OCI-M1 (cell line): ENCODE results near the gene KLRC3.
"Not testable (repeated sequence)": the region's sequence is repeated elsewhere in the genome, so short reads cannot be mapped to it uniquely, and the experiment has no call there.

ENCODE experiments used
- DNase-seq: peaks from one replicate; lab custom pipeline; 2025; lab: John Stamatoyannopoulos, UW

The KLRC3 gene

DNA sequence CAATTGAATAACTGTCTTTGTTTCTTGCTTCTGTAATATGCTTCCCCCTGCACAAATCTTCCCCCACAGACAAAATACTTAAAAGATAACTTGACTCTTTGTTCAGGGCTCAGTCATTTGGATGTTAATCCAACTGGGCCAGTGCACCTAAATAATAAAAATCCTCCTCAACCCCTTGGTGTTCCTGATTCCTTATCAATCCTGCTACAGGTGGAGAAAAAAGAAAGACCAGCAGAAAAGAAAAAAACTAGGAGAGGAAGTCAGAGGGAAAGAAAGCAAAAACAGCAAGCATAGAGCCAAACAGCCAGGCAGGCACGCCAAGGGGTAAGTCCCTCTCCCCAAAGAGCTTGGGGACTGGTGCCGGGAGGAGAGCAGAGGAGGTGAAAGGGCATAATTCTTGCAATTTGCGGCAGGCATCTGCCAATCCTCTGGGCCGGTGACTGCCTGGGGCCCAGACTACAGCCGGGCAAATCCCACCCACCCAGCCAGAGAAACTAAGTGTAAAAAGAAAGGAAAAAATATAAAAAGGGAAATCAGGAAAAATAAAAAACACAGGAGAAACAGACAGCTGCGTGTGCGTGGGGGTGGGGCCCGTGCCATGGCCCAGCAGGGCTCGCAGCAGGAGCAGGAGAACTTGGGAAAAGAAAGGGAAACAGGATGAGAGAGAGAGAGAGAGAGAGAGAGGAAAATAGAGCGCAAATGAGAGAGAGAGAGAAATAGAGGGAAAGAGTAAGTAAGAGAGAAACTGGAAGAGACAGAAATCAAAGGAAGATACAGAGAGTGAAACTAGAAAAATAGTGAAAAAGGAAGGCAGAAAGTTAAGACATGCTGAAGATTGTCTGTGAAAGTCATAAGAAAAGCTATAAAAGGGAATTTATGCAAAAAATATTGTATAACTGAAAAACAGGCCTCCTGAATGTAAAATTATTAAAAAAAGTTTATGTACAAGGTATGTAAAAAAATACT is 51.9 kb downstream of the KLRC3 start:
- DNase-seq: no peak

DNA sequence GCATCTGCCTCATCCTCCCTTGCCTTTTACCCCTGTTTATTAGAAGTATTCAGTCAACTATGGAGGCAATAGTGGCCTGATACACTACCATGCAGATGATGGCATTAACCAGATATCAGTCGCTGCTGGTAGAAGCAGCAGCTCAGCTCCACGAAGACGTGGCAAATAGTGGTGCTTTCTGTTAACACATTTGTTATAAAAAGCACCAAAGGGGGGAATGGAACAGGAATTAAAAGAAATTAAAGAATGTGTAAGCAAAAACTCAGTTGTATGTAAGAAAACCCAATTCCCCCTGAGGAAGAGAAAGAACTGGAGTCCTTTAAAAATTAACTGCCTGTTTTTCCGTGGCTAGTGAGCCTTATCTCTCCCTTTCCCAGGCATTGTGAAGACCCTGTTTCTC is 52.7 kb downstream of the KLRC3 start:
- DNase-seq: not testable (repeated sequence)

DNA sequence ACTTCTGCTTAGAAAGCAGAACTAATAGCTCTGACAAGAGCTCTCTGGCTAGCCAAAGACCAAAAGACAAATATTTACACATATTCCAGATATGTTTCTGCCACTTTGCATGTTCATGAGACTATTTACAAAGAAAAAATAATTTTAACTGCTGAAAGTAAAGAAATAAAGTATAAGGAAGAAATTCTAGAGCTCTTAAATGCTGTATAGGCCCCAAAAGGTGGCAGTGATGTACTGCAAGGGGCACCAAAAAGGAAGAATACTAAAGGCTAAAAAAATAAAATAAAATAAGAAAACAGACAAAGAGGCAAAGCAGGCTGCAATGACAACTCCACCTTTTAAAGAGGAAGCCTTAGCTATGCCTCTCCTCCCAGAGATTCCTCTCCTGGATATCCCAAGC is 53.5 kb downstream of the KLRC3 start:
- DNase-seq: peak; percentile 69

DNA sequence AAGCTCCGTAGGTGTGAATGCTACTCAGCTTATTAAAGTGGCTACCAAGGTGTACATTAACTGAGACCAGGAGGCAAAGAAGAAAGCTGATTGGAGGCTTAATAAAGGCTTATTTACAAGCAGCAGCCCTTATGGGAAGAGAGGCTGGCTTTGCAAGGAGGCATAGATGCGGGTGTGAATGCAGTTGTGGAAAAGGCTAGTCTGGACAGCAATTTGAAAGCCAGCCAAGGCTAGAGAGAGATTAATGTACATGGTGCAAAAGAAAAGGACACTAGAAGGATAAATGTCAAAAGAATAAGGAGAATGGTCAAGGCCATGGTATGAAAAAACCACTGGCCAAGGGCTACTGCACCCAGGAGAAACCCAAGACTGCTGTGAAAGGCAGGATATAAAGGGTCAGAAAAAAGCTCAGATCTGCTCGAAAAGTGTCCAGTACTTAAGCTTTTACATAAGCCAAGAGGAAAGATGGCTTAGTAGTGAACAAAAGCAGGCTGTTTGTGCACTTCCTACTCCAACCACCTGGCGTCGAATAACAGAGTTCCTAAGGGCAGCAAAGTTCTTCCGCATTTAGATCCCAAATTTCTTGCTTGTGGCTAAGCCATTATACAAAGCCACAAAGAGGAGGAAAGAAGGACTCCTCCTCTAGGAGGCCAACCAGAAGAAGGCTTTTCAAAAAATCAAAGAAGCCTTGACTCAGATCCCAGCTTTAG is 54.5 kb downstream of the KLRC3 start:
- peak; percentile 87 for DNase-seq

DNA sequence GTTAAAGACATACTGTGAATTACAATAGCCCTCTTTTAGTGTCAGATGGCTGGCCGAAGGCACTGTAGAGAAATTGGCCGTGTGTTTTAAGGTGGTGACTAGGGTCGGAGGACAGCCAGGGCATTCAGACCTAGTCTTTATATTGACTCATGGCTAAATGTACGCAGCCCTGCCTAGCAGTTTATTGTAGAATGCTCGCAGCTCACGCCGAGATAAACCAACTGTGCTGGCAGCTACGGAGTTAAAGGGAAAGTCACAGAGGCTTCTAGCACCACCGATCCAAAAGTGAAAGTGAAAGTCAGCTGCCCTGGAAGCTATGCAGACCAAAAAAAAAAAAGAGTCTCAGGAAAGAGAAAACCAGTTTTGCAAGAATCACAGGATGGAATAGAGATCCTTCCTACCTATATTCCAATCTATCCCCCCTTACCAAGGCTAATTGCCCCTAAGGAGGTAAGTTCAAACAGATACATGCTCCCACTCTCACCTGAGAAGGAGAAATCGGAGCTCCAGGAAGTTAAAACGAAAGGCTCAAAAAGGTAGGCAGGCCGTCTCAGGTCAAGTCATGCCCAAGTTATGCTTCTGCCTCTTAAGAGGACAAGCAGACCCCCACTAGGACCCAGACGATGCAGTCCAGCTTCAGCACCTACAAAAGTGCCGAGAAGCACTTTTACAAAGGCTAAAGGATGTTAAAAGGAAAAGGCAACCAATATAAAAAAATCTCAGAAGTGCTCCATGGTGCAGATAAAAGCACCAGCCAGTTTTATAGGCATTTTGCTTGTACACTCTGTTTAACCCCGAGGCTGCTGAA is 55.4 kb downstream of the KLRC3 start:
- peak; percentile 96 for DNase-seq

DNA sequence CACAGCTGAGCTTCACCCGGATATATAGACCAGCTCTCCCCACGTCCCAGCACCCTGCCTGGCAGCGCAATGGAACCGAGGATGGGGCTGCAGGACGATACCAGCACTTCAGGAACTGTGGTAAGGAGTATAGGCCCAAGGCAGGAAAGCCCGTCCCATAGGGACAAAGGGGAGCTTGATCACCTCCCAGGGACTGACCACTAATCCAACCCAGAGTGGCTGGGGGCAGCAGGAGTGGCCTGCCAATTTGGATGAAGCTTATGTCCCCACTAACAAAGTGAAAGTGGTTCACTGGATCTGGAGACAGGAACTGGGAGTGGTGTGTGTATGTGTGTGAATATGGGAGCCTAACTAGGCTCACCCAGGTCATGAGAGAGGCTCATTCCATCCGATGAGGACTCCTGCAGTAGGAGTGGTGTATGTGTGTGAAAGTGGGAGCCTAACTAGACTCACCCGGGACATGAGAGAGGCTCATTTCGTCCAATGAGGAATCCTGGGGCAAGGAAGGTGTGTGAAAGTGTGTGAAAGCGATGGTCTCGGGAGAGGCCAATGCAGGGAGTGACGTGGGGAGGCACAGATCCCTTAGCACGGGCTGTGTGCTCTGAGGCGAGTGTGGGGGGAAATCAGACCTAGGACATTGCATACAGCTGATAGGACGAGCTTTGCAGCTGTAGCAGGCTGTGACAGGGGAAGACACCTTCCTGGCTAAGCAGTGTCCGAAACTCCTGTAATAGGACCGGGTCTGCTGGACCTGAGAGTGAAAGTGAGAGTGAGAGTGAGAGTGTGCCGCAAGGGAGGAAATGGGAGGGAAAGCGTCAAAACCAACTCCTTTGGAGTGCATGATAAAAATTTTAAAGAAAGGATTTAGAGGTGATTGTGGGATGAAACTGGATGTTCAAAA is 56.2 kb downstream of the KLRC3 start:
- DNase-seq: peak; percentile 91

DNA sequence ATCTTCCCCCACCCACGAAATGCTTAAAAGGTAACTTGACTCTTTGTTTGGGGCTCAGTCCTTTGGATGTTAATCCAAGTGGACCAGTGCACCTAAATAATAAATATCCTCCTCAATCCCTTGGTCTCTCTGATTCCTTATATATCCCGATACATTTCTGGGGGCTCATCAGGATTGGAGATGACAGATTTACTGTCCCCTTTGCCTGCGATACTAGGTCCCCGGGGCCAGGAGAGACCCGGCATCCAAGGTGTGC is 56.8 kb downstream of the KLRC3 start:
- DNase-seq: no peak

DNA sequence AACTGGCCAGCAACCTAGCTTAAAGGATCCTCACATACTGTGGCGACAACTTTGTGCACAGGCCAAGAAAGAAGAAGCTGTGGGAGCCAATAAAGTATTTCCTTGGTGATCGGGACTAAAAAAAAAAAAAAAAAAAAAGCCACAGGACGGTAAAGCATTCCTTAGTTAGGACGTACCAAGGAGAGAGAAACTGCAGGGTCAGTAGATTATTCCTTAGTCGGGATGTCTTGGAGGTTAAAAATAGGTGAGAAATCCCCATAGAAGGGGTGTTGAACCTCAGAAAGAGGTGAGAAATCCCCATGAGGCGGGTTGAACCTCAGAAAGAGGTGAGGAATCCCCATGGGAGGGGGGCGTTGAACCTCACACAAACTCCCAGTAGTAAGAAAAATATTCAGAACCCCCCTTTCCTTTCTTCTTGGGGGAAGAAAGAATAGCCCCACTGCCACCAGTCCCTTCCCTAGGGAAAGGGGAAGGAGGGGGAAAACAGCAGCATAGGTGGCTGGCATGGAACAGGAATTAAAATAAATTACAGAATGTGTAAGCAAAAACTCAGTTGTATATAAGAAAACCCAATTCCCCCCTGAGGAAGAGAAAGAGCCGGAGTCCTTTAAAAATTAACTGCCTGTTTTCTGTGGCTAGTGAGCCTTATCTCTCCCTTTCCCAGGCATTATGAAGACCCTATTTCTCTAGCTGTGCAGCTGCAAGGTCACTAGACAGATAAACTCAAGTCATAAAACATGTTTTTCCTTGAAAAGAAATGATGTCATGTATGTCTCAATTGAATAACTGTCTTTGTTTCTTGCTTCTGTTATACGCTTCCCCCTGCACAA is 57.4 kb downstream of the KLRC3 start:
- DNase-seq: peak; percentile 95

DNA sequence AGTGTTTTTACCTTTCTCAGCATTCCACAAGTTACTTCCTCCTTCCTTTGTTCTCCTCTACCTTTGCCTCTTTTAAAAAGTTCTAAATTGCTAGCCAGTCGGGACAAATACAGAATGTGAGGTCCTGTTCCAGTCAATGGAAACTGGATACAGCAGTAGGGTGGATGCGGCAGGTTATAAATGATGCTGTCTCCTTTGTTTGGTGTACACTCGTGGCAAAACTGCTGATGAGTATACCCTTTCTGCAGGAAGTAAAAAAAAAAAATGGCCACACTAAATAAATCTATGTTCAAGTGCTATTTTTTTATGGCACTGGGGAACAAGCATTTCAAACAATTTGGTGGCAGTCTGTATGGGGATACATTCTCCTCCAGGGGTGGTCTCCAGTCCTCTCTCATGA is 58.1 kb downstream of the KLRC3 start:
- DNase-seq: peak; percentile 73
